HG02981 (cell line): ENCODE measurements around the gene PDCD5.
"Not testable (repeated sequence)": the region's sequence is repeated elsewhere in the genome, so short reads cannot be mapped to it uniquely, and the experiment has no call there.

ENCODE experiments used
- ATAC-seq: cut with Tn5 transposase; IDR thresholded peaks from one replicate; pipeline ENCODE4 v1.9.1; 2021; ENCODE audit warnings: mild to moderate bottlenecking, moderate library complexity; ENCODE audit not compliant: unreplicated experiment

Gene PDCD5, protein sequence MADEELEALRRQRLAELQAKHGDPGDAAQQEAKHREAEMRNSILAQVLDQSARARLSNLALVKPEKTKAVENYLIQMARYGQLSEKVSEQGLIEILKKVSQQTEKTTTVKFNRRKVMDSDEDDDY

DNA sequence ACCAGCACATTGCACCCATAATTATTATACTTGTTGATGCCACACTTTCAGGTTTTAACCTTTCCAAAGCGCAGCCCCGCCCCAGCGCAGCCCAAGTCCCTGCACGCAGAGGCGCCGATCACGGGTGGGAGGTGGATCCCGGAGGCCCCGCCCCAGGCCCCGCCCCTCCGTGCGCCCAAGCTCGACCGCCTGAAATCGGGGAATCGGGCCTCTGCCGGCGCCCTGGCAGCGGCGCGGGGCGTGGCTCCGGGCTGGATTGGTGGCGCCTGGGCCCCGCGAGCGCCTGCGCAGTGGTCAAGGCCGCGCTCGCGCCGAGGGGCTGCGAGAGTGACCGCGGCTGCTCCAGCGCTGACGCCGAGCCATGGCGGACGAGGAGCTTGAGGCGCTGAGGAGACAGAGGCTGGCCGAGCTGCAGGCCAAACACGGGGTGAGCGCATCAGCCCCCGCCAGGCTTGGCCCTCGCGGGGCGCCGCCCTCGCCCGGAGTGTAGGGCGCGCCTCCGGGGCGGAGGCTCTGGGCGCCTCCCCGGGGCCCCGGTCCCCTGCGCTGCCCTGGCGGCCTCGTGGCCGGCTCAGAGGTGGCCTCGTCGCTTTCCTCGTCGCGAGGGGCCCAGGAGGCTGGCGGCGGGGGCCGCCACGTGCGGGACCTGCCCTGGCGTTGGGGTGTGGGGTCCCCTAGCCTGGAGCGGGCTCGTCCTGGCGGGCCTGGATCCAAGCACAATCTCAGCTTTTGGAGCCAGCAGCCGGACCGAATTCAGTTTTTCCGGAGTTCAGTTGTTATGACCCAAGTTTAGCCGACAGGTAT is at the start of gene PDCD5:
Gene PDCD5, plus strand, starts transcription at position 290 of the 804 bp plus-strand sequence. Its CDS starts 72 bp downstream, at position 362.
- peak; percentile 88 for ATAC-seq

DNA sequence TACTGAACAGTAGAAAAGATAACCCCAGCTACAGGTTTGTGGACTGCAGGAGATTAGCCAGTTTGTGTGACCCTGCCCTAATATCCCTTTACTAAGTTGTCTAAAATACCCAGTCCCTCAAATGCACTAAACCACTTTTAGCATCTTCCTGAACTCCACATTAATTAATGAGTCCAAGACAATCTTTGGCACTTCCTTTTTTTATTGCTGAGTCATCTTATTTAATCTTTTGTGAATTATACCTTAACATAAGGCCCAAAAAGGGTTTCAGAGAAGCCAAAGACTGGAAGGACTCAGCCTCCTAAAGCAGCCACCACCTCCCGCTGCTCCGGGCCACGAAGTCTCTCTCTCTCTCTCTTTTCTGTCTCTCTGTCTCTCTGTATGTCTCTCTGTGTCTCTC is 48.8 kb upstream of the PDCD5 start:
- no peak for ATAC-seq

DNA sequence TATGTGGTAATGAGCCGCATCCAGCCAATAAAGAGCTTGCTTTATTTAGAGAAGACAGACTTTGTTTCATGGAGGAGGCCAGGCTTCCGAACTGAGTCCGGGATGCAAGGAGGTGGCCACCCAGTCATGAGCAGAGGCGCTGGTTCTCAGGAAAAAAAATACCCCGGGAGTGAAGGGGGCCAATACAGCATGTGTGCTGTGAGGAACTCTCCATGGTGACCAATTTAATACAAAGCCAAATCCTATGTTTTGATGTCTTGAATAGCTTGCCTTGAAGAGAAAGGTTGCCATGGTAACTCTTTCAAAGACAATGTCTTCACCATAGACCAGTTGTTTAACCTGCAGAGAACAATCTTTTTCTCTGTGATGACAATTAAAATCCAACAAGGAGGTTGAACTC is 43.4 kb upstream of the PDCD5 start:
- ATAC-seq, result no peak

DNA sequence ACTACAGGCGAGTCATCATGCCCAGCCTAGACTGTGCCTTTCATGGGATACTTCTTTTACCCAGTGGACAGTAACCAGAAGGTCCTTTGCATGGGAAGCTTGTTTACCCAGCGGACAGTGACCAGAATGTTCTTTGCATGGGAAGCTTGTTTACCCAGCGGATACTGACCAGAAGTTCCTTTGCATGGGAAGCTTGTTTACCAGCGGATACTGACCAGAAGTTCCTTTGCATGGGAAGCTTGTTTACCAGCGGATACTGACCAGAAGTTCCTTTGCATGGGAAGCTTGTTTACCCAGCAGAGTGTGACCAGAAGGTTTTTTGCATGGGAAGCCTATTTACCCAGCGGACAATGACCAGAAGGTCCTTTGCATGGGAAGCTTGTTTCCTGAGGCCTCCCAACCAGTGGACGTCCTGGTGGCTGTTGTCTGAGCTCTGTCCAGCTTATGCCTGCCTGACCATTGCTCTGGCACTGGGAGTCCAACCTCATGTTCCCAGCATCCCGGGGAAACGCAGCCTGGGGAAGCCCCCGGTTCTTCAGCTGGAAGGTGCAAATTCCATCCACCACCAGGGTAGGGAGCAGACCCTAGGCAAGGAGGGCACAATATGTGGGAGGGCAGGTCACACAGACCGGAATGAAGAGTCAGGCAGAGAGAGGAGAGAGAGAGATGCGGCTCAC is 41.6 kb upstream of the PDCD5 start:
- ATAC-seq, result no peak

DNA sequence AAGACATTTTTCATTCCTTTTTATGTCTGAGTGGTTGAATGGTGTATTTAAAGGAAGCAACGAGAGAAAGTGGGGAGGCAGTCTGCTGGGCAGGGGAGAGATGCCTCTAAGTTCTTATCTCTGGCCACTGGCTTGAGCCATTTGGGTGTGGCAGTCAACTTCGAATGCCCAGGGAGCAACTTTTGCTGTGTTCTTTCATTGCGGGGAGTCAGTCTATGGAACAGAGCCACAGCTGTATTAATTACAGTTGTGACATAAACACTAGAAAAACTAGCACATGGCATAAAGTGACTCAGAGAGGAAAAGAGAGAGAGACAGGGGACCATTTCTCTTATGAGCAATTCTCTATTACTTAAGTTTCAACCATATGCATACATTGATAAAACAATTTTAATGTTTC is 40.4 kb upstream of the PDCD5 start:
- ATAC-seq, result no peak

DNA sequence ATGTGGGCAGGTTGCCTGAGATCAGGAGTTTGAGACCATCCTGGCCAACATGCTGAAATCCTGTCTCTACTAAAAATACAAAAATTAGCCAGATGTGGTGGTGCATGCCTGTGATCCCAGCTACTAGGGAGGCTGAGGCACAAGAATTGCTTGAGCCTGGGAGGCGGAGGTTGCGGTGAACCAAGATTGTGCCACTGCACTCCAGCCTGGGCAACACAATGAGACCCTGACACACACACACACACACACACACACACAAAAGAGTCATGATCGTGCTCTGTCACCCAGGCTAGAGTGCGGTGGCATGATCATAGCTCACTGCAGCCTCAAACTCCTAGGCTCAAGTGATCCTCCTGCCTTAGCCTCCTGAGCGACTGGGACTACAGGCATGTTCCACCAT is 39.6 kb upstream of the PDCD5 start:
- not testable (repeated sequence) for ATAC-seq

DNA sequence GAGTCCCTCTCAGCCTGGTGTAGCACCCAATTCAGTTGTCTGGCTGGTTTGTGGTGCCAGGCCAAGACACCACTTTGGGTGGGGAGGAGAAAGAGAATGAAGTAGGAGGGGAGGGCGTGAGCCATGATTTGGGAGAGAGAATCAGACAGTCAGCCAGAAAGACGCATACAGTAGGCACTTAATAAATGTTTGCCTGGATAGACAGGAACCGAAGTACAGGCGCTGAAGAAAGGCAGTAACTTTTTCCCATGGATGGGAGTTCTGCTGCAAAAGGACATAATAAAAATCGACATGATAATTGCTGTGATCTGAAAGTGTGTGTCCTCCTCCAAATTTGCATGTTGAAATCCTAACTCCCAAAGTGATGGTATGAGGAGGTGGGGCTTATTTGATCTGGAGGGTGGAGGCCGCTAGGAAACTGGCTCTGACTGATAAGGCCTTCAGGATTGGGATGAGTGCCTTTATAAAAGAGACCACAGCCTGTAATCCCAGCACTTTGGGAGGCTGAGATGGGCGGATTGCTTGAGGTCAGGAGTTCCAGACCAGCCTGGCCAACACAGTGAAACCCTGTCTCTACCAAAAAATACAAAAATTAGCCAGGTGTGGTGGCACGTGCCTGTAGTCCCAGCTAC is 38.4 kb upstream of the PDCD5 start:
- ATAC-seq, result no peak

DNA sequence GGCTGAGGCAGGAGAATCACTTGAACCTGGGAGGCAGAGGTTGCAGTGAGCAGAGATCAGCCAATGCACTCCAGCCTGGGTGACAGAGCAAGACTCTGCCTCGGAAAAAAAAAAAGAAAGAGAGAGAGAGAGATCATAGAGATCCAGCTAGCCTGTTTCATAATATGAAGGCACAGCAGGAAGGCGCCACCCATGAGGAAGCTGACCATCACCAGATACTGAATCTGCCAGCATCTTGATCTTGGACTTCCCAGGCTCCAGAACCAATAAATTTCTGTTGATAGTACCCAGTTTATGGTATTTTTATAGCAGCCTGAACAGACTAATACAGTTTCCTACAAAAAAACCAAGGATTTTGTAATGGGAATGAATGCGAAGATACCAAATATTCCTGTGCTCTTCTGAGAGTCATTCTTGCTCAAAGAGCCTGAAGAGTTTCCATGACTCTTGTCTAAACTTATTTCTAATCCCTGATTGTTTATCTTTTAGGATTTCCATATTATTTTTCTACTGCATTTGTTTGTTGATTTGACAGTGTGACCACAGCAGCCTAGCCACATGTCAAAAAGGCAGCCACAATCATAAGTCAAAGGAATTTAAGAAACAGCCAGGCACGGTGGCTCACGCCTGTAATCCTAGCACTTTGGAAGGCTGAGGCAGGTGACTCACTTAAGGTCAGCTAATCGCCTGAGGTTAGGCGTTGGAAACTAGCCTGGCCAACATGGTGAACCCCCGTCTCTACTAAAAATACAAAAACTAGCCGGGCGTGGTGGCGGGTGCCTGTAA is 37.7 kb upstream of the PDCD5 start:
- ATAC-seq, result no peak

DNA sequence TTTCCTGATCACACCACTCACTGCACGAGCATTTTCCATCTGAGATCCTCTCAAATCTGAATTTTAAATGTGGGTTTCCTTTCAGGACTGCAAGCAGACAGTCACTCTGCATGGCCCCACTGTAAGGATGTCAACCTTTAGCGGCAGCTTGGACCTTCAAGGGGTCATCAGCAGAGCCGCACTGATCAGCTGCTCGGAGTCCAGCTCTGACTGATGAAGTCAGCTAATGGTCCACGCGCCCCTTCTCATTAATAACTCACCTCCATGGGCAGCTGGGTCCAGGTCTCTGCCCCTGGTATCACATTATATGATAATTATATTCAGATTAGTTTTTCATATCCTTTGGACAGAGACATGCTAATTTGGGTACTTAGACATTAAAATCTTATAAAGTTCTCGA is 36.1 kb upstream of the PDCD5 start:
- ATAC-seq, result no peak

DNA sequence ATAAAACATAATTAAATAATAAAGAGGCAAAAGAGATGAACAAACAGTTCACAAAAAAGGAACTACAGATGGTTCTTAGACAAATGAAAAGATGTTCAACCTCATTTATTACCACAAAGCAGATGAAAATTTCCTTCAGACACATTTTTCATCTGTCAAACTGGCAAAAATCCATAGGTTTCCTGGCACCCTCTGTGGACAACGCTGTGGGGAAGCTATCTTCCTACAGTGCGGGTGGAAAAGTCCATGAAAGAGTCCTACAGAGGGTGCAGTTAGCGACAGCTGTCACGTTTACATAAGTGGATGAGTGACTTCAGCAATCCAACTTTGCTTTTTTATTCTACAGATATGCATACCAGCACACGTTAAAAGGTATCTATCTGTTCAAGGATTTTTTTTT is 30.3 kb upstream of the PDCD5 start:
- ATAC-seq, result no peak

DNA sequence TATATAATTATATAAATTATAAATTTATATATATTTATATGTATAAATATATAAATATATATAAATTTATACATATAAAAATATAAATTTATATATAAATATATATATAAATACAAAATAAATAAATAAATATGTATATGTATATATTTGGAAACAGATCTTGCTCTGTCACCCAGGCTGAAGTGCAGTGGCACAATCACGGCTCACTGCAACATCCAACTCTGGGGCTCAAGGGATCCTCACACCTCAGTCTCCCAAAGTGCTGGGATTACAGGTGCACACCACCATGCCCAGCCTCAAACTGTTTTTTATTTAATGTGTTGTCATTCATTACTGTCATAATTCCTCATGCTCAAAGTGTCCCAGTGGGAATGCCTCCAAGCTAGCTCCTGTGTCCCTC is 25.2 kb upstream of the PDCD5 start:
- ATAC-seq, result no peak

DNA sequence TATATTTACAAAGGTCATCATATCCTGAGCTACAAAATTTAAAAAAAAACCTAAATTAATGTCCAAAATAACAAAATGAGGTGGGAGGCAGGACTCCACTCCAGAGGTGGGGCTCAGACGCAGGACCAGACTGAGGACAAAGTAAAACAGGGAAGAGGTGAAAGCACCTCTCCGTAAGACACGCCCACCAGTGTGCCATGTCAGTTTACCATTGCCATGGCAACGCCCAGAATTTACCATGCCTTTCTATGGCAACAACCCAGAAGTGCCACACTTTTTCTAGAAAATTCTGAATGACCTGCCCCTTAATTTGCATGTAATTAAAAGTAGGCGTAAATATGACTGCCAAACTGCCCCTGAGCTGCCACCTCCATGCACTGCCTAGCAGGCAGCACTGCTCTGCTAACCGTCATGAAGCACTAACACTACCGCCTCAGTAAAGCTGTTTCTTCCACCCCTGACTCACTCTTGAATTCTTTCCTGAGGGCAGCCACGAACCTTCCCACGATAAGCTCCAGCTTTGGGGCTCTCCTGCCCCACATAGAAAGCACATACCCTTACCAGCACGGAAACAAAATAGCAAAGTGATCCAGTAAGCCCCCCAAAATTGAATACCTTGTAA is 22.3 kb upstream of the PDCD5 start:
- no peak for ATAC-seq

DNA sequence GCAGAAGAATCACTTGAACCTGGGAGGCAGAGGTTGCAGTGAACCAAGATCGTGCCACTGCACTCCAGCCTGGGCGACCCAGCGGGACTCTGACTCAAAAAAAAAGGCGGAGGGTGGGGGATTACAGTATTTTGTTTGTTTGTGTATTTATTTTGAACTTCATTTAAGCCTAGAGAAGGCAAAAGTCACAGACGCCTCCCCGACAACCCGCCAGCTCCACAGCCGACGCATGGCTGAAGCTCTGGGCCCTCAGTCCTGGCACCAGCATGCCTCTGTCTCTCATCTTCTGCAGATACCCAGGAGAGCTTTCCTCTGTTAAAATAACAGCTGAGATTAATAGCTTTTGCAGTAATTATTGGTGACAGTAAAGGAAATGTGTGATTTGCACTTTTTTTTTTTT is 17.2 kb upstream of the PDCD5 start:
- ATAC-seq, result no peak

DNA sequence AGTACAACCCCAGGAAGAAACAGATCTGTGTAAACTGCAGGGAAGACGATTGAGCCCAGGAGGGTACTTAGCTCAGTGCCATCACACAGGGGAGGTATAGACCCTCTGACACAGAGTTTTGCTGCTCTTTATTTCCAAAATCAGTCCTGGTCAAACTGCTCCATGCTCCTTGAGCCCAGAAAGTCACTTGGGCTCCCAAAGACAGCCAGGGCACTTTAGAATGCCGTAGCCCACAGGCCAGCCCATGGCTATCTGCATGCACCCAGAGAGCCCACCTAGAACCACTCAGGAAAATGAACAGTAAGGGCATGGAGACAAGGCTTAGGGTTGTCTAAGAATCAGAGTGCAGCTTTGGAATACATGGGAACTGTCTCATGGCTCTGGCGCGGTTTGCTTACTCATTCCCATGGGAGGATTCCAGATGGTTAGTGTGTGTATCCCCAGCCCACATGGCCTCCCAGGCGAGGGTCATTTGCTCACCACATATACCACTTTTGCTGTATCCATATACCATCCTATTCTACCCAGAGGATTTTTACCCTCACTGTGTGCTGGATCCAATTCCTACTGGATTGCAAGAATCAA is 14.7 kb upstream of the PDCD5 start:
- no peak for ATAC-seq

DNA sequence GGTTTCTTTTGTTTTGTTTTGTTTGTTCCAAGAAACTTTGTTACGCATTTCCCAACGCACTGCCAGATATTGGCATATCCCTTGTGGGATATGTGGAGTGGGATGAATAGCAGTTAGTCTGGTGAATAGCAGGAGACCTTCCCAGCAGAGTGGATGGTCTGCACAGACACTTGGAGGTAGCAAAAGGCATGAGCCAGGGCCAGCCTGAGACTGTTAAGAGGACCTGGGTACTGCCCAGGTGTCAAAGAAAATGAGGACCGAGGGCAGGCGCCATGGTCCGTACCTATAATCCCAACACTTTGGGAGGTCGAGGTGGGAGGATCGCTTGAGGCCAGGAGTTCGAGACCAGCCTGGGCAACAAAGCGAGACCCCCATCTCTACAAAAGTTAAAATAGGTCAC is 13.5 kb upstream of the PDCD5 start:
- ATAC-seq, result no peak

DNA sequence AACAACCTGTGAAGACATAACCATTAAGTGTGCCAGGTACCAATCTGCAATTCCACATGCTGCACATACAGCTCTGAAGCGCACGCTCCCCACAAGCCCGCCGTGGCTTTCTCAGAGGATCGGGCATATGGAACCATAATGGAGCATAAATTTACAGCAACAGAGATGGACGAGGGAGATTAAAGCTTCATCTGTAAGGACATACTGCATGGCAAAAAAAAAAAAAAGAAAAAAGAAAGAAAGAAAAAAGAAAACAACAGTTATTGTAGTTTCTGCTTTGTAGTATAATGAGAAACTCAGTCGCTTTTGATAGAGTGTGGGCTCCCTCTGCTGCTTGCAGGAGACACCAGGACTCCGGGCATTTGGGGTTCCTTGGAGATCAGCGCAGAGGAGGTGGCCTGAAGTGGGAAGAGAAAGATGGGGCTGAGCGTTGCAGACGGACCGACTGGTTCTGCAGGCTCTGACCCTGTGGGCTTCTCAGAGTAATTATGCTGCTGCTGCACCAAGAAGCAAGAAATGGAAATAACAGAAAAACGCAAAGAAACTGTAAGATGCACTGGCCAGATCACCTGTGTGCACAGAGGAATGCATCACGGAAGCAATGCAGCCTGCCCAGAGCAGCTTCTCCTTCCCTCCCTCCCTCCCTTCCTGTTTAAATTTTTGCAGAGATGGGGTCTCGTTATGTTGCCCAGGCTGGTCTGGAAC is 10.8 kb upstream of the PDCD5 start:
- ATAC-seq, result no peak

DNA sequence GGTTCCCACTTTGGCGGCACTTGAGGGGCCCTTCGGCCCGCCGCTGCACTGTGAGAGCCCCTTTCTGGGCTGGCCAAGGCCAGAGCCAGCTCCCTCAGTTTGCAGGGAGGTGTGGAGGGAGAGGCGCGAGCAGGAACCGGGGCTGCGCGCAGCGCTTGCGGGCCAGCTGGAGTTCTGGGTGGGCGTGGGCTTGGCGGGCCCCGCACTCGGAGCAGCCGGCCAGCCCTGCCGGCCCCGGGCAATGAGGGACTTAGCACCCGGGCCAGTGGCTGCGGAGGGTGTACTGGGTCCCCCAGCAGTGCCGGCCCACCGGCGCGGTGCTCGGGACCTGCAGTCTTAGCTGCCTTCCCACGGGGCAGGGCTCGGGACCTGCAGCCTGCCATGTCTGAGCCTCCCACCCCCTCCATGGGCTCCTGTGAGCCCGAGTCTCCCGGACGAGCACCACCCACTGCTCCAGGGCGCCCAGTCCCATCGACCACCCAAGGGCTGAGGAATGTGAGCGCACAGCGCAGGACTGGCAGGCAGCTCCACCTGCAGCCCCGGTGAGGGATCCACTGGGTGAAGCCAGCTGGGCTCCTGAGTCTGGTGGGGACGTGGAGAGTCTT is 9.4 kb upstream of the PDCD5 start:
- ATAC-seq, result not testable (repeated sequence)

DNA sequence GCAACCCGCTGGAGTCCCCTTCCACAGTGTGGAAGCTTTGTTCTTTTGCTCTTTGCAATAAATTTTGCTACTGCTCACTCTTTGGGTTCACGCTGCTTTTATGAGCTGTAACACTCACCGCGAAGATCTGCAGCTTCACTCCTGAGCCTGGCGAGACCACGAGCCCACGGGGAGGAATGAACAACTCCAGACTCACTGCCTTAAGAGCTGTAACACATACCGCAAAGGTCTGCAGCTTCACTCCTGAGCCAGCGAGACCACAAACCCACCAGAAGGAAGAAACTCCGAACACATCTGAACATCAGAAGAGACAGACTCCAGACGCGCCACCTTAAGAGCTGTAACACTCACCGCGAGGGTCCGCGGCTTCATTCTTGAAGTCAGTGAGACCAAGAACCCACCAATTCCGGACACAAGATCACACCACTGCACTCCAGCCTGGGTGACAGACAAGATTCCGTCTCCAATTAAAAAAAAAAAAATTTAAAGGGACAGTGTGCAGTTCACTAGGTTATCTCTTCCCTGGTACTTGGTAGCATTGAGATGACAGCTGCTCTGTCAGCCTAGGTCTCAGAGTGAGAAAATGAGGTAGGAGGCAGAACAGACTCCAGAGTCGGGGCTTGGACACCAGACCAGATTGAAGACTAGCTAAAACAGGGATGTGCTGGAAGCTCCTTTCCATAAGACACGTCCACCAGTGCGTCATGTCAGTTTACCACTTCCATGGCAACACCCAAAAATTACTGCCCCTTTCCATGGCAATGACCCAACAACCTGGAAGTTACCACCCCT is 8.1 kb upstream of the PDCD5 start:
- ATAC-seq, result not testable (repeated sequence)

DNA sequence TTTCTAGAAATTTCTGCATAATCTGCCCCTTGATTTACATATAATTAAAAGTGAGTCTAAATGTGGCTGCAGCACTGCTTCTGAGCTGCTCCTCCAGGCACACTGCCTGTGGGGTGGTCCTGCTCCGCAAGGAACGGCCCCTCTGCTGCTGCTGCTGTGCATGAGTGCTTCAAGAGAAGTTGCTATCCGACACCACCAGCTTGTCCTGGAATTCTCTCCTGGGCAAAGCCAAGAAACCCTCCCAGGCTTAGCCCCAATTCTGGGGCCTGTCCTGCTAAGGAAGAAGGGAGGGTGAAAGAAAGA is 7.5 kb upstream of the PDCD5 start:
- ATAC-seq, result no peak
